Fibroblast of the conjunctiva (primary cell): ENCODE data around the gene CDH24.
A peak's percentile ranks its signal among the peaks of the same experiment; 100 is the strongest.

Source experiments
- DNase-seq: peaks from one replicate; pipeline ENCODE4 v3.0.0-alpha.2; 2010; ENCODE audit warnings: low read depth

Gene CDH24

GRCh38 chr14:23066368-23066767, 9.0 kb upstream of the CDH24 start:
- DNase-seq = no peak

DNA sequence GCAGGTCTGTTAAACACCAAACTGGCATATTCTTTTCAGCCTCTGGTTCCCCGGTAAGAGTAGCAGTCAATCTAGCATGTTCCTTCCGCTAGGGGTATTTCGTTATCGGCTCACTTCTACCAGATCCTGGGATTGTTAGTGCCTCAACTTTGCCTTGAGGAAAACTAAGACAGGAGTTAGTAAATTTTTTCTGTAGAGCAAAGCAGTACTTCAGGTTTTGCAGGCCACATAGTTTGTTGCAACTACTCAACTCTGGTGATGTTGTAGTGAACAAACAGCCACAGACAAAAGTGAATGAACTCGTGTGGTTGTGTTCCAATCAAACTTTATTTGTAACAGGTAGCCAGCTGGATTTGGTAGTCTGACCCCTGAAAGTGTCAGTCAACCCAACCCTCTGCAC, 6.3 kb upstream of the CDH24 start:
- DNase-seq = no peak

DNA sequence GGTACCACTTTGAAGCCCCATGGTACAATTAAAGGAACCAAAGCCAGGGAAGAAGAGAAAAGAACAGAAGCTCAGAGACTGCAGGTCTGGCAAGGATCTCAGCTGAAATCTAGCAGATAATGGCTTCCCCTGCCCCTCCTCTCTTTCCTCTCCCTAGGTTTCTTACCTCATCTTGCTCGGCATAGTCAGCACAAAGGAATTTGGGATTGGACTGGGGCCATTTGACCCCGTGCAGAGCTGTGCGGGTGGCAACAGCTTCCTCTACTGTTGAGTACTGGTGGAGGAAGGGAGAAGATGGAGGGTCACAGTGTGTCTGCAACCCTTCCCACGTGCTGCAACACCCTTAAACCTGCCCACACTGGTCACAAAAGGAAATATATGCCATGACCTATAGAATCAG, 4.7 kb upstream of the CDH24 start:
- peak; percentile 88 for DNase-seq

DNA sequence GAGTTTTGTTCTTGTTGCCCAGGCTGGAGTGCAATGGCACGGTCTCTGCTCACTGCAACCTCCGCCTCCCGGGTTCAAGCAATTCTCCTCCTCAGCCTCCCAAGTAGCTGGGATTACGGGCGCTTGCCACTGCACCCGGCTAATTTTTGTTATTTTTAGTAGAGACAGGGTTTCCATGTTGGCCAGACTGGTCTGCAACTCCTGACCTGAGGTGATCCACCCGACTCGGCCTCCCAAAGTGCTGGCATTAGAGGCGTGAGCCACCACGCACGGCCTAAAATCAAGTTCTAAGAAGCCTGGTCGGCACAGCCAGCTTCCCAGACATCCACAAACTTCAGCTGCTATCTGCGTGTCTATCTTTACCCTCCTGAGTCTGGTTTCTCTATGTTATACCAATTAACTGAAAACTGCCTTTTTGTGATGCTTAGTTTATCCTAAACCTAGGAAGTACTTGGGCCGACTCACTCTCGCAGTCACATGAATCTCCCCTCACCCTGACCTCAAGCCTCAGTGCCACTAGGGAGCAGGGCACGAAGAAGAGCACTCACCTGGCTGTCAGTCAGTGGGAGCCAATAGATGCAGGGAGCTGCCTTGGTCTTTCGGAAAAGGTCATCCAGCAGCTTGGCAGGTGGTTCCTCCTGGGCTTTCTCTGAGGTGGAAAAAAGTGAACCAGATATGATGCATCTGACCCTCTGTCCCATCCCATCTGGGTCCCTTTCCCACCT, 3.4 kb upstream of the CDH24 start:
- no peak for DNase-seq

DNA sequence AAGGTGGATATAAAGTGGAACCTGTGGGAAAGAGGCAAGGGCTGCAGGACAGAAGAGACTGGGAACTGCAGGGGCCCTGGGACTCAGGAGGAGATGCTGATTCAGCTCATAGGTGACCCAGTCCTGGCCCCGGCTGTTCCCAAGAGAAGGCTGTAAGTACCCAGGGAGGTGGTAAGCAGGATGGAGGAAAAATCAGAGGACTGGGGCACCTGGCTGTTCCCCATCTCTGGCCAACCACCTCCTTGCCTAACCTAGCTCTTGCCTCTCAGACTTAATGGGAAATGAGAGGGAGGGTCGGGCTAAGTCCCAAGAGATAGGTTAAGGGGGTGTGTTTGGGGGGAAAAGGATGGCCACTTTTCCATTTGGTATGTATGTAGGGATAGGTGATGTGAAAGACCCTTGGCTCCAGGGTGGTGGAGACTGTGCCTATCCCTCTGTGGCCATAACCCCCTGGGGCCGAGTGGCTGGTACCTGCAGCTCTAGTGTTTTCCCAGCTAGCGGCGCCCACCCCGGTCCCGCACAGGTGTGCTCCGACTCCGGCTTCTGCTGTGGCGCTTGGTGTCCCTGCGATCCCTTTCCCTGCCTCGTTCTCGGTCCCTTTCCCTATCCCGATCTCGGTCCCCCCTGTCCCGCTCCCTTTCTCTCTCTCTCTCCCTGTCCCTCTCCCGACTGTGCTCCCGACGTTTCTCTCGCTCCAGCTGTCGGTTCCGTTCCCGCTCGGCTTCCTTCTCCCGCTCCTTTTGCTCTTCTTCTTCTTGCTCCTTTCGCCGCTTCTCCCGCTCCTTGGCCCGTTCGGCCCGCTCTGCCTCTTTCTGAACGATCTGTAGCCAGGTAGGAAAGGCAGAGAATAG, 1.6 kb upstream of the CDH24 start:
- DNase-seq = no peak

- peak; percentile 75 for DNase-seq
Observed at GRCh38 chr14:23057757-23058653, 685 bp upstream of the CDH24 start.

- DNase-seq = no peak
Observed at GRCh38 chr14:23056145-23056955, 970 bp downstream of the CDH24 start.

DNA sequence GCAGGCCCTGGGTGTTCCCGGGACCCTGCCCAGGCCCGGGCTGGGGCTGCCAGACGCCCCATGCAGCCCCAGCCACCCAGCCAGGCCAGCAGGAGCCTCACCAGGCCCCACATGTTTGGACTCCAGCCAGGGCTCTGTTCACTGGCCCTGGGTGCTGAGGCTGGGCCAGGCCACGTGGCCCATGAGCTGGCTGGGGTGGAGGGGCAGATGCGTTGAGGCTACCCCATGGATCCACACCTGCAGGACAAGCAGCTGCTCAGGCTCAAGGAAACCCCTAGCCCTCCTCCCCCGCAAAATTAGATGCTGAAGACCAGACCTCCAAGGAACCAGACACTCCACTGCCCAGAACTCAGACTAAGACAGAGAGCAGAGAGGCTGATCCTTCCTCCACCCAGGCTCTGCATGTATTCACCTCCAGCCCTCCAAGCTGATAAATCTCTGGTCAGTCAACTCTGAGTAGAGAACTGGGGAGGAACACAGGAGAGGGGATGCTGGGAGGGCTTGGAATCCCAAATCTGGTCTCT, 1.6 kb downstream of the CDH24 start:
- no peak for DNase-seq

DNA sequence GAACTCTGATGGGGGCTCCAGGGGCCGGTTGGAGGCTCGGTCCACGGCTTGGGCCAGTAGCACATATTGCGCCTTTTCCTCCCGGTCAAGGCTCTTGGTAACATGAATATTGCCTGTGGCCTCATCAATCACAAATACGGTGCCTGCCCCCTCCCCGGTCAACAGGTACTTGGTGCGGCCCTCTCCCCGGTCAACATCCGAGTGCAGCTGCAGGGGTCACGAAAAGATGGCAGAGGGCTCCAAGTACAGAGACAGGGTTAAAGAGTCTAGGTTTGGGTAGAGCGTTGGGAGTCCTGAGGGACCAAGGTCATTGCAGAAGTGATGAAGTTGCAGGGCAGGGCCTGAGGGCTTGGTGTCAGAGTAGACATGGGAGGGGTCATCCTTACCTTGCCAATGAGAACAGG, 2.2 kb downstream of the CDH24 start:
- DNase-seq = no peak

DNA sequence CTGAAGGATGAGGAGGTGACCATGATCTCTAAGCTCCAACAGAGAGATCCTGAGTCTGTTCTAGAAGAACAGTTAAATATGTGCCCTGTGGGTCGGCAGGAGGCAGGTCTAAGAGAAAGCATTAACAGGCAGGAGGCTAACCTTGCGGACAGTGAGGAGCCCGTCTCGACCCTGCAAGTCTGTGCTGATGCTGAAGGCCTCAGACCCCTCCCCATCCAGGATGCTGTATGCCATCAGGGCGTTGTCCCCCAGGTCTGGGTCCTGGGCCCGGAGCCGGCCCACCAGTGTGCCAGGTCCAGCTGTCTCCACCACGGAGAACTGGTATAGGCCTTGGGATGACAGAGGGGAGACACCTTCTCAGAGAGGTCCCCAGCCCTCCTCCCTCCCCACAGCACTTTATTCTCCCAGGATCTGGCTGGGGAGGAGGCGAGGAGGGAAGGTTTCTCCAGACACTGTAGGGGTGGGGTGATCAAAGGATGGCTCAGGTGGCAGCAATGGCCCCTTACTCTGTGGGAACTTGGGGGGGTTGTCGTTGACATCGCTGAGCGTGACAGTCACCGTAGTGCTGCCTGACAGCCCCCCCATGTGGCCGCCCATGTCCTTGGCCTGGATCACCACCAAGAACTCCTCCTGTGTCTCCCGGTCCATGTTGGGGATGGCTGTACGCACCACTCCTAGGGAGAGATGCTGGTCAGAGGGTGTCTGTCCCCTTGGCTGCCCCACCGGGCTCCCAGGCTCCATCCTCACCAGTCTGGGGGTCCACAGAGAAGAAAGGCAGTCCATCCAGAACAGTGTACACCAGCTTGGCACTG, 3.1 kb downstream of the CDH24 start:
- DNase-seq = no peak

- DNase-seq = no peak
Observed at GRCh38 chr14:23053426-23053825, 3.9 kb downstream of the CDH24 start.

- no peak for DNase-seq
Observed at GRCh38 chr14:23052671-23053070, 4.6 kb downstream of the CDH24 start.

DNA sequence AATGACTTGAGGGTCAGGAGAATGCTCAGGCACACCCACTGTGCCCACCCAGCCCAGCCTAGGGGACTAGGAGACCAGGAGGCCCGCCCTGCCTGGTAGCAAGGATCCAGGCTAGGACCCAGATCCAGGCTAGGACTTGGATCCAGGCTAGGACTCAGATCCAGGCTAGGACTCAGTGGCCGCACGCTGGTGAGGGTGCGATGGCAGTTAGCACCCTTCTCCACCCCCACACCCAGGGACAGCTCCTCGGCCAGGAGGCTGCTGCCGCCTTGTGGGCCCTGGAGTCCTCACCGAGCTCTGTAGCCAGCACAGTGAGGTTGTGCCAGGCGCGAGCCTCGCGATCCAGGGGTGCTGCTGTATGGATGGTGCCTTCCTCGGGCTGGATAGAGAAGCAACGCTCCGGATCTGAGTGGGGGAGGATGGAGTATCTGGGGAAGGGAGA, 5.1 kb downstream of the CDH24 start:
- no peak for DNase-seq

DNA sequence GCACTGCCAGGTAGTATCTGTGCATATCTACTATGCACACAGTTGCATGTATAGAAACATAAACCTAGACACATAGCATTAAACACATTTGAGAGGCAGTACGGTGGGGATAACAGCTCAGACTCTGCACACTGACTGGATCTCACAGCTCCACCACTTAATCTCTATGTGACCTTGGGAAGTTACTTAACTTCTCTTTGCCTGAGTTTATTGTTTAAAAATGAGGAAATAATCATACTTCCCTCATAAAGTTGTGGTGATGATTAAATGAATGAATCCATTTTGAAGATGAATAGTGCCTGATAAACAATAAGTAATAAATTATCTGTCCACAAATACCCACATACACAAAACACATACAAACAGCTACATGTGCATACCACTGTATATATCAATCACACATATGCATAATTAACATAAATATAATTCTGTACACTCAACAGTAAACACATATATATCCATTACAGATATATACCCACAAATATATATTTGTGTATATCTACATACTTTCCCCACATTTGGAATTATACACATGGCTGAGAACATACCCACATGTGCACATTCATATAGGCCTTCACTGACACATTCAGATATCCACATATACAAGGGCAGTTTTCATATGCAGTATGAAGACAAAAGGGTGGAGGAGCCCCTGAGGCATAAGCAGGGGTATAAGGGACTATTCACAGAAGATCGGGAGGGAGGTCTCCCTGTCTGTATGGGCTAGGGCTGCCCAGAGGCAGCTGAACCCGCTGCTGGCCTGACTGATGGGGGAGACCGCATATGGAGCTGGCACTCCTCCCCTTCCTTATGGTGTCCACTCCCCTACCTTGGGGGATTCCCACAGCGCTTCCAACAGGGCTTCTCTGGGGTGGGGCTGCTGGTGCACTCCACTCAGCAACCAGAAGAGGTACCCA, 5.9 kb downstream of the CDH24 start:
- no peak for DNase-seq

- no peak for DNase-seq
Observed at GRCh38 chr14:23049011-23049410, 8.3 kb downstream of the CDH24 start.

DNA sequence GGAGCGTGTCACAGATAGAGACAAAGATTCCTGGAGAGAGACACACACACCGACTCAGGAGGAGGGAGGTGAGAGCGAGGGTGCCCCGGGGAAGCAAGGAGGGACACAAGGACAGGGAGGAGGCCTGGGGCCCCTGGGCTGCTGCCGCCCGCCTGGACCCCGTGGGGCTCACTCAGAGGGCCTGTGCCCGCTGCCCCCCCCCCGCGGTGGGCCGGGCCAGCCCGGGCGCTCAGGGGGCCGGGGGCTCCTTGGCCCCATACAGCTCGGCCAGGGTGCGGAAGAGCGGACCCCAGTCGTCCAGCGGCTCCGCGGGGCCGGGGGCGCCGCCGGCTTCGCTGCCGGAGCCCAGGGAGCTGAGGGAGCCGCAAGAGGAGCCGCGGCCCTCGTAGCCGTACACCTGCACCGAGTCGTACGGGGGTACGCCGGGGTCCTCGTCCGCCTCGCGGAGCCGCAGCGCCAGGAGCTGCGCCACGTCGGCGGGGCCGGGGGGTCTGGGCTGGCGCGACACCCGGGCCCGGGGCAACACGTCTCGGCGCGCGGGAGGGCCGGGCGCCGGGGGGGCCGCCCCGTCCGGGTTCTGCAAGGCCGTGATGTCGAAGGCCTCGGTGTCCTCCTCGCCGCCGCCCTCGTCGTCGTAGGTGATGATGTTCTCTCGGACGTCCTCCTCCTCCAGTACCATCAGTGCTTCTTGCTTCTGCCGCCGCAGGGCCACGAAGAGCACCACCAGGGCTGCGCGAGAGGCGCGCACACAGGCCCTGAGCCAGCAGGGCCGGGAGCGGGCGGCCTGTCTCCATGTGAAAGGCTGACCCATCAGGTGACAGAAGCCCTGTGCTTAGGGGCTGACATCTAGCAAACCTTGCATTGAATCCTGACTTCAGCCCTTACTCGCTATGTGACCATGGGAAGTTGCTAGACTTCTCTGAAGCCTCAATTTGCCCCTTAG, 9.3 kb downstream of the CDH24 start:
- DNase-seq = no peak

GRCh38 chr14:23047034-23047634, 10.2 kb downstream of the CDH24 start:
- DNase-seq = no peak
